Caco-2 (cell line): Measurements from ENCODE around the gene TMEM143. TPM values are rescaled to one million over a fixed set of nuclear protein-coding genes. Genes with fewer than 3 reads are reported as not detected.

Source experiments
- BruUV-seq: library from RNA; stranded (reverse); fragments of 400-500 nt; replicated peaks from 2 replicates; lab custom pipeline; 2021; lab: Mats Ljungman, UMichigan
- CTCF ChIA-PET: fragments of 300-600 bp; sonication (Branson Sonifier 250); formaldehyde crosslinking; loops from one replicate; lab custom pipeline; 2022; ENCODE audit warnings: antibody characterized with exemption; lab: Charles Lee
- POLR2A ChIA-PET: fragments of 300-600 bp; sonication (Branson Sonifier 250); formaldehyde crosslinking; loops from one replicate; lab custom pipeline; 2022; ENCODE audit warnings: antibody characterized with exemption; lab: Charles Lee
- DNase-seq, 2 experiments: peaks; one replicate each; pipeline versions ENCODE4 v3.0.0 to v3.0.0-alpha.2; 2020 to 2022
- H3K27me3 ChIP-seq: replicated peaks from 2 replicates; pipeline ENCODE4 v1.6.0; 2011; ENCODE audit warnings: low read length; ENCODE audit not compliant: control insufficient read depth, insufficient read depth
- H3K36me3 ChIP-seq: 2 replicates; pipeline ENCODE4 v1.5.1; 2011; ENCODE audit warnings: low read length; ENCODE audit not compliant: control insufficient read depth, insufficient read depth
- H3K4me1 ChIP-seq: fragments of 250-450 bp; sonication (Bioruptor Pico); 2 replicates; pipeline ENCODE4 v1.5.1; 2020; ENCODE audit warnings: mild to moderate bottlenecking
- H3K4me3 ChIP-seq: 2 replicates; pipeline ENCODE4 v1.5.1; 2011; ENCODE audit warnings: low read depth, mild to moderate bottlenecking, control low read depth, low read length
- H3K9me3 ChIP-seq: fragments of 250-450 bp; sonication (Bioruptor Pico); 2 replicates; pipeline ENCODE4 v1.5.1; 2020; ENCODE audit warnings: mild to moderate bottlenecking, moderate library complexity
- H3K27ac Mint-ChIP-seq: one replicate; pipeline ENCODE4 v1.8.0; 2022; ENCODE audit warnings: mixed read lengths; ENCODE audit not compliant: unreplicated experiment
- H3K27me3 Mint-ChIP-seq: one replicate; pipeline ENCODE4 v1.8.0; 2022; ENCODE audit warnings: mixed read lengths; ENCODE audit not compliant: insufficient read depth, unreplicated experiment
- H3K36me3 Mint-ChIP-seq: one replicate; pipeline ENCODE4 v1.8.0; 2022; ENCODE audit warnings: mild to moderate bottlenecking, mixed read lengths; ENCODE audit not compliant: insufficient read depth, unreplicated experiment
- H3K4me1 Mint-ChIP-seq: one replicate; pipeline ENCODE4 v1.8.0; 2022; ENCODE audit warnings: low read depth, mixed read lengths; ENCODE audit not compliant: unreplicated experiment
- H3K4me3 Mint-ChIP-seq: one replicate; pipeline ENCODE4 v1.8.0; 2022; ENCODE audit warnings: mild to moderate bottlenecking, moderate library complexity, mixed read lengths; ENCODE audit not compliant: unreplicated experiment
- H3K9me3 Mint-ChIP-seq: one replicate; pipeline ENCODE4 v1.8.0; 2022; ENCODE audit warnings: mixed read lengths; ENCODE audit not compliant: unreplicated experiment
- CTCF ChIP-seq, 2 experiments: fragments of 200-600 bp in 1 of 2; IDR thresholded peaks; 1 replicate in 1 of 2; 2 replicates in 1 of 2; pipeline versions ENCODE4 v1.5.1 to v1.8.0; 2011 to 2022; ENCODE audit warnings: antibody characterized with exemption in 1 of 2, control low read depth in 1 of 2, inconsistent platforms in 1 of 2, low read depth in 1 of 2, low read length in 1 of 2, mild to moderate bottlenecking in 1 of 2, moderate library complexity in 1 of 2; ENCODE audit not compliant: insufficient read depth in 1 of 2, severe bottlenecking in 1 of 2, unreplicated experiment in 1 of 2
- intact Hi-C: fragments of 100-400 bp; cut with micrococcal nuclease; formaldehyde crosslinking; loops from one replicate; pipeline ENCODE4 v1.10.0; 2022; ENCODE audit not compliant: unreplicated experiment
- total RNA-seq: library from RNA; stranded (reverse); gene quantifications from 2 replicates; pipeline ENCODE4 v1.2.3, GENCODE V29; 2022

Gene TMEM143
- total RNA-seq, 1 experiment from 2014 or later = 24.4 TPM

DNA sequence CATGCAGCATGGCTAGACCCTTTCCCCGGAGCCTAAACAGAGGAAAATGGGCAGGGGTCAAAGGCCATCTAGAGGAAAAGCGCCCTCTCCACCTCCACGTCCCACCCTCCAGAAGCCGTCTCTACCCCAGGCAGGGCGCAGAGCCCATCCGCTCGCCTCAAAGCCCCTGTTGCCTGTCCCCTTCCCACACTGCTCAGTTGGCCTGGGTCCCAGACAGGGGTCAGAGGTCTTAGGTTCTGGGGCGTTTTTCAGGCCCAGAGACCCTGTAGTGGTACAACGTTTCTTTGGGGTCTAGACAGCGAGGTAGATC, 285 bp downstream of the TMEM143 start:
- Mint-ChIP-seq H3K4me1 (peaks cover 18% of the 10 kb centered on the region), H3K27ac (peak overlapping the region; percentile 84), H3K36me3 (peaks cover 39% of the 10 kb centered on the region), H3K27me3 (no peaks in the 10 kb centered on the region), H3K9me3 (no peaks in the 10 kb centered on the region), H3K4me3 (peak overlapping the region; percentile 83)
- Histone ChIP-seq H3K9me3 (no peaks in the 10 kb centered on the region), H3K4me3 (peak overlapping the region; percentile 43), H3K27me3 (no peaks in the 10 kb centered on the region), H3K4me1 (peaks cover 6% of the 10 kb centered on the region; the same call in 1 of the 2 replicates), H3K36me3 (no peaks in the 10 kb centered on the region)
- TSS peak; percentile 53 for BruUV-seq
- no peak for DNase-seq
- intact Hi-C loops = loop anchor here (1.0 to 5.0 kb wide), 2 partner anchors 33 to 41 kb away; a partner anchor contains a TSS
- TF ChIP-seq CTCF (IDR thresholded peaks at IDR 0.05; ENCODE audit: insufficient read depth in 1 of 2, low read depth in 1 of 2, low read length in 1 of 2, severe bottlenecking in 1 of 2, unreplicated experiment in 1 of 2) = no peak
- CTCF ChIA-PET = interaction anchor here (0.6 to 2.9 kb wide), 18 partner anchors 9 to 245 kb away, joined by 3 to 45 read pairs (median 6); partner anchors contain the start of gene KDELR1
- POLR2A ChIA-PET = interaction anchor here (0.6 to 2.5 kb wide), 18 partner anchors 9 to 1088 kb away, joined by 3 to 65 read pairs (median 8); partner anchors contain the start of genes CARD8, GRIN2D, KDELR1 and PIH1D1

- H3K4me3 Mint-ChIP-seq = peak overlapping the region; percentile 83
- Histone ChIP-seq H3K4me1 (peaks cover 6% of the 10 kb centered on the region; the same call in 1 of the 2 replicates), H3K36me3 (no peaks in the 10 kb centered on the region), H3K4me3 (peak overlapping the region; percentile 43), H3K9me3 (no peaks in the 10 kb centered on the region), H3K27me3 (no peaks in the 10 kb centered on the region)
- H3K9me3 Mint-ChIP-seq = no peaks in the 10 kb centered on the region
- peak overlapping the region; percentile 84 for H3K27ac Mint-ChIP-seq
- intact Hi-C loops = loop anchor here (1.0 to 5.0 kb wide), 2 partner anchors 33 to 41 kb away; a partner anchor contains a TSS
- CTCF ChIA-PET = interaction anchor here (0.6 to 2.9 kb wide), 12 partner anchors 8 to 222 kb away, joined by 3 to 41 read pairs (median 7); partner anchors contain the start of genes GRWD1 and KDELR1
- H3K4me1 Mint-ChIP-seq = peaks cover 21% of the 10 kb centered on the region
- no peak for TF ChIP-seq CTCF (IDR thresholded peaks at IDR 0.05; ENCODE audit: insufficient read depth in 1 of 2, low read depth in 1 of 2, low read length in 1 of 2, severe bottlenecking in 1 of 2, unreplicated experiment in 1 of 2)
- DNase-seq = peak; percentile 97 to 98
- peaks cover 43% of the 10 kb centered on the region for H3K36me3 Mint-ChIP-seq
- no peaks in the 10 kb centered on the region for H3K27me3 Mint-ChIP-seq
- POLR2A ChIA-PET = interaction anchor here (0.6 to 2.5 kb wide), 12 partner anchors 8 to 1089 kb away, joined by 3 to 65 read pairs (median 7); partner anchors contain the start of genes CARD8, KDELR1, PIH1D1 and RPL18
- no TSS peak for BruUV-seq
These were observed 832 bp downstream of the TMEM143 start for GRCh38 chr19:48362716-48363499.

- no TSS peak for BruUV-seq
- no peaks in the 10 kb centered on the region for H3K27me3 ChIP-seq
- H3K4me3 ChIP-seq = no peak overlapping the region
- no peaks in the 10 kb centered on the region for H3K36me3 ChIP-seq
- intact Hi-C loops = loop anchor here (5.0 kb wide), 1 partner anchor 40 kb away; a partner anchor contains a TSS
- peaks cover 43% of the 10 kb centered on the region for H3K36me3 Mint-ChIP-seq
- H3K4me1 Mint-ChIP-seq = peaks cover 21% of the 10 kb centered on the region
- no peaks in the 10 kb centered on the region for H3K27me3 Mint-ChIP-seq
- no peak overlapping the region for H3K4me3 Mint-ChIP-seq
- POLR2A ChIA-PET = no interaction called here
- H3K27ac Mint-ChIP-seq = no peak overlapping the region
- CTCF ChIA-PET = interaction anchor here (1.1 to 2.9 kb wide), 2 partner anchors 29 to 84 kb away, joined by 8 to 41 read pairs; partner anchors contain the start of gene GRWD1
- H3K9me3 ChIP-seq = no peaks in the 10 kb centered on the region
- no peak for TF ChIP-seq CTCF (IDR thresholded peaks at IDR 0.05; ENCODE audit: insufficient read depth in 1 of 2, low read depth in 1 of 2, low read length in 1 of 2, severe bottlenecking in 1 of 2, unreplicated experiment in 1 of 2)
- no peaks in the 10 kb centered on the region for H3K9me3 Mint-ChIP-seq
- peaks cover 6% of the 10 kb centered on the region; the same call in 1 of the 2 replicates for H3K4me1 ChIP-seq
- no peak for DNase-seq
These were observed 1.8 kb downstream of the TMEM143 start for GRCh38 chr19:48361912-48362311.
